NCI-H2107 treated with DMSO at 0.1 percent for 48 hours (cell line): ENCODE measurements around the gene EID3.
"Not testable (repeated sequence)": the region's sequence is repeated elsewhere in the genome, so short reads cannot be mapped to it uniquely, and the experiment has no call there.

Experiments
- DNase-seq: peaks from one replicate; lab custom pipeline; 2025; ENCODE audit not compliant: unreplicated experiment; lab: John Stamatoyannopoulos, UW

The EID3 gene

GRCh38 chr12:104288635-104289274 is 14.8 kb upstream of the EID3 start:
- DNase-seq: peak; percentile 77

GRCh38 chr12:104290320-104290719 is 13.2 kb upstream of the EID3 start:
- DNase-seq: no peak

- no peak for DNase-seq
Observed at GRCh38 chr12:104290855-104291254, 12.7 kb upstream of the EID3 start.

- no peak for DNase-seq
Observed at GRCh38 chr12:104291867-104292524, 11.5 kb upstream of the EID3 start.

- no peak for DNase-seq
Observed at GRCh38 chr12:104292872-104293794, 10.4 kb upstream of the EID3 start.

- DNase-seq: not testable (repeated sequence)
Observed at GRCh38 chr12:104294158-104294859, 9.2 kb upstream of the EID3 start.

GRCh38 chr12:104294927-104295668 is 8.4 kb upstream of the EID3 start:
- DNase-seq: no peak

GRCh38 chr12:104295954-104296353 is 7.6 kb upstream of the EID3 start:
- no peak for DNase-seq

- no peak for DNase-seq
Observed at GRCh38 chr12:104296718-104297117, 6.8 kb upstream of the EID3 start.

- DNase-seq: no peak
Observed at GRCh38 chr12:104297477-104298113, 5.9 kb upstream of the EID3 start.

GRCh38 chr12:104299842-104300481 is 3.6 kb upstream of the EID3 start:
- no peak for DNase-seq

- DNase-seq: no peak
Observed at GRCh38 chr12:104304261-104305009, 896 bp downstream of the EID3 start.

GRCh38 chr12:104305349-104305748 is 1.8 kb downstream of the EID3 start:
- DNase-seq: no peak

- no peak for DNase-seq
Observed at GRCh38 chr12:104306376-104306775, 2.8 kb downstream of the EID3 start.

- DNase-seq: no peak
Observed at GRCh38 chr12:104306943-104307654, 3.6 kb downstream of the EID3 start.

GRCh38 chr12:104307655-104308000 is 4.1 kb downstream of the EID3 start:
- DNase-seq: no peak

GRCh38 chr12:104309446-104309993 is 6.0 kb downstream of the EID3 start:
- DNase-seq: no peak
